GM23338 (cell line): ENCODE measurements around the gene EPAS1. TPM values are rescaled to one million over a fixed set of nuclear protein-coding genes. Genes with fewer than 3 reads are reported as not detected.

ENCODE experiments used
- ATAC-seq: fragments of 200-7000 bp; cut with Tn5 transposase; 3 replicates; pipeline ENCODE4 v1.9.1; 2020
- DNase-seq: peaks from one replicate; pipeline ENCODE4 v3.0.0-alpha.2; 2015; ENCODE audit warnings: low spot score
- H2AFZ ChIP-seq: fragments of 200-600 bp; sonication (generic); 2 replicates; pipeline ENCODE4 v1.8.0; 2016; ENCODE audit warnings: antibody characterized with exemption, mild to moderate bottlenecking, moderate library complexity
- H3F3A ChIP-seq: fragments of 200-600 bp; sonication (generic); replicated peaks from 2 replicates; pipeline ENCODE4 v1.8.0; 2017; ENCODE audit warnings: antibody characterized with exemption, mixed run types, low read depth
- H3K27ac ChIP-seq: fragments of 200-600 bp; sonication (generic); 2 replicates; pipeline ENCODE4 v1.6.1; 2016; ENCODE audit warnings: low read depth
- H3K27me3 ChIP-seq: fragments of 200-600 bp; sonication (generic); 2 replicates; pipeline ENCODE4 v1.8.0; 2016; ENCODE audit warnings: mild to moderate bottlenecking, mixed run types, moderate library complexity; ENCODE audit not compliant: insufficient read depth
- H3K36me3 ChIP-seq: fragments of 200-600 bp; sonication (generic); 2 replicates; pipeline ENCODE4 v1.8.0; 2016; ENCODE audit warnings: mild to moderate bottlenecking; ENCODE audit not compliant: insufficient read depth
- H3K4me1 ChIP-seq: fragments of 200-600 bp; sonication (generic); 2 replicates; pipeline ENCODE4 v1.8.0; 2016; ENCODE audit warnings: mild to moderate bottlenecking, moderate library complexity; ENCODE audit not compliant: insufficient read depth
- H3K4me2 ChIP-seq: fragments of 200-600 bp; sonication (generic); 2 replicates; pipeline ENCODE4 v1.7.1; 2017; ENCODE audit warnings: mixed run types
- H3K4me3 ChIP-seq: fragments of 200-600 bp; sonication (generic); 2 replicates; pipeline ENCODE4 v1.6.1; 2016; ENCODE audit warnings: mixed run types
- H3K79me2 ChIP-seq: fragments of 200-600 bp; sonication (generic); replicated peaks from 2 replicates; pipeline ENCODE4 v1.8.0; 2017; ENCODE audit warnings: mild to moderate bottlenecking; ENCODE audit not compliant: insufficient read depth
- H3K9me2 ChIP-seq: fragments of 200-600 bp; sonication (generic); 2 replicates; pipeline ENCODE4 v1.8.0; 2017; ENCODE audit not compliant: insufficient read depth
- H4K20me1 ChIP-seq: fragments of 200-600 bp; sonication (generic); replicated peaks from 2 replicates; pipeline ENCODE4 v1.8.0; 2017; ENCODE audit warnings: mild to moderate bottlenecking; ENCODE audit not compliant: insufficient read depth
- H3K27ac Mint-ChIP-seq: 2 replicates; pipeline ENCODE4 v1.8.0; 2020; ENCODE audit warnings: inconsistent platforms, mild to moderate bottlenecking, moderate library complexity, mixed read lengths
- H3K27me3 Mint-ChIP-seq: 3 replicates; pipeline ENCODE4 v1.8.0; 2022; ENCODE audit warnings: low read depth, mild to moderate bottlenecking, moderate library complexity, mixed read lengths, inconsistent platforms; ENCODE audit not compliant: insufficient read depth, poor library complexity
- H3K36me3 Mint-ChIP-seq: 3 replicates; pipeline ENCODE4 v1.8.0; 2021; ENCODE audit warnings: low read depth, mild to moderate bottlenecking, inconsistent platforms, moderate library complexity, mixed read lengths
- H3K4me1 Mint-ChIP-seq: 3 replicates; pipeline ENCODE4 v1.8.0; 2020; ENCODE audit warnings: mild to moderate bottlenecking, inconsistent platforms, mixed read lengths
- H3K4me3 Mint-ChIP-seq: 3 replicates; pipeline ENCODE4 v1.8.0; 2021; ENCODE audit warnings: moderate library complexity, mild to moderate bottlenecking, inconsistent platforms, mixed read lengths
- H3K9me3 Mint-ChIP-seq: 3 replicates; pipeline ENCODE4 v1.8.0; 2020; ENCODE audit warnings: moderate library complexity, mild to moderate bottlenecking, inconsistent platforms, mixed read lengths
- CREB1 ChIP-seq: fragments of 250-450 bp; sonication (Bioruptor Pico); IDR thresholded peaks from 2 replicates; pipeline ENCODE4 v1.5.0; 2020; ENCODE audit warnings: low read depth, mild to moderate bottlenecking, moderate library complexity
- CTCF ChIP-seq, 2 experiments: fragments of 200-600 bp in 1 of 2; sonication (generic) in 1 of 2; conservative IDR thresholded peaks; 2 replicates each; pipeline versions ENCODE4 v1.5.1 to v1.6.1; 2016 to 2017; ENCODE audit warnings: antibody characterized with exemption in 2 of 2, low read depth in 2 of 2, mild to moderate bottlenecking in 2 of 2, moderate library complexity in 1 of 2
- ETS1 ChIP-seq: IDR thresholded peaks from 2 replicates; pipeline ENCODE4 v1.6.1; 2016; ENCODE audit warnings: antibody characterized with exemption
- EZH2 ChIP-seq: fragments of 200-600 bp; sonication (generic); IDR thresholded peaks from one replicate; pipeline ENCODE4 v1.8.0; 2017; ENCODE audit warnings: antibody characterized with exemption, mild to moderate bottlenecking, low read depth; ENCODE audit not compliant: unreplicated experiment
- JUNB ChIP-seq: IDR thresholded peaks from one replicate; pipeline ENCODE4 v1.6.1; 2016; ENCODE audit warnings: antibody characterized with exemption; ENCODE audit not compliant: unreplicated experiment
- NANOG ChIP-seq: IDR thresholded peaks from 2 replicates; pipeline ENCODE4 v1.6.1; 2016; ENCODE audit warnings: antibody characterized with exemption, borderline replicate concordance
- POLR2AphosphoS5 ChIP-seq: IDR thresholded peaks from 2 replicates; pipeline ENCODE4 v1.6.1; 2016; ENCODE audit warnings: antibody characterized with exemption, low read depth
- REST ChIP-seq: IDR thresholded peaks from one replicate; pipeline ENCODE4 v1.6.1; 2018; ENCODE audit warnings: antibody characterized with exemption; ENCODE audit not compliant: unreplicated experiment
- polyA plus RNA-seq: library from polyadenylated mRNA; unstranded; fragments of >200 nt; fragmentation: Nextera tagmentation; extraction: Ambion mirVana; gene quantifications from 2 replicates; pipeline ENCODE4 v1.2.1, GENCODE V29; 2016
- total RNA-seq: library from RNA; depleted of rRNA; stranded (reverse); fragments of >200 nt; shearing (Covaris generic); gene quantifications from 2 replicates; pipeline ENCODE4 v1.2.3, GENCODE V29; 2014
- TF ChIP-seq, protein P1 (sequence below): fragments of 250-450 bp; sonication (Bioruptor Pico); IDR thresholded peaks from 2 replicates; pipeline ENCODE4 v1.5.0; 2020; ENCODE audit warnings: mild to moderate bottlenecking, moderate library complexity

EPAS1 gene
- total and polyA plus RNA-seq, 2 experiments from 2014 or later = 0.68 to 5.4 TPM

- no peaks in the 10 kb centered on the region for H3K36me3 ChIP-seq
- H3K4me3 Mint-ChIP-seq = no peak overlapping the region
- no peaks in the 10 kb centered on the region for H3K9me3 Mint-ChIP-seq
- DNase-seq = no peak
- 0 out of 2 replicates have a peak, but pooled peaks cover 6% of the 10 kb centered on the region for H3K9me2 ChIP-seq
- no peak overlapping the region for H3K27ac Mint-ChIP-seq
- no peak overlapping the region for H3K4me3 ChIP-seq
- no peak for ATAC-seq
- H3K4me1 Mint-ChIP-seq = no peaks in the 10 kb centered on the region; the same call in 2 of the 3 replicates
- H3K36me3 Mint-ChIP-seq = no peaks in the 10 kb centered on the region
- no peaks in the 10 kb centered on the region for H3K4me1 ChIP-seq
- TF ChIP-seq CTCF (conservative IDR thresholded peaks at IDR 0.05; ENCODE audit: low read depth in 2 of 2) = no peak
- H3K27ac ChIP-seq = no peak overlapping the region
- no peak overlapping the region for H3K4me2 ChIP-seq
- H3K27me3 Mint-ChIP-seq = peaks cover 6% of the 10 kb centered on the region
- H2AFZ ChIP-seq = no peak overlapping the region
- no peaks in the 10 kb centered on the region for H3K79me2 ChIP-seq
- no peaks in the 10 kb centered on the region for H3F3A ChIP-seq
- no peaks in the 10 kb centered on the region for H4K20me1 ChIP-seq
- H3K27me3 ChIP-seq = no peaks in the 10 kb centered on the region
These were observed 90.8 kb downstream of the EPAS1 start for GRCh38 chr2:46387886-46388515.

DNA sequence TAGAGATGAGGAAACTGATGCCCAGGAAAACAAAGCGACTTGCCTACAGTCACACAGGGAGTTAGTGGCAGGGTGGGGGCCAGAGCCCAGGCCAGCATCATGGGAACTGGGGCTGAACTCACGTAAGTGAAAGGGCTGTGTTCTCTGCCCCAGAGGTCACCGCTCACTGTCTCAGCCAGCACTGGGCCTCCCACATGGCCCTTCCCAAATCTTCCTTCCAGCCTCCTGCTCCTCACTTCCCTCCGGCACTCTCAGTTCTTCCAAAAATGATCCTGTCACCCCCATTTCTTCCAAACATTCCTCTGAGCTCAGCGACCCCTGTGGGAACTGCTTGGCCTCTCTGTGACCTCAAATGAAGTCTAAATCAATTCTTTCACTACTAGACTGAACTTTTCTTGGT, 91.7 kb downstream of the EPAS1 start:
- Histone ChIP-seq H3F3A (no peaks in the 10 kb centered on the region), H3K9me2 (0 out of 2 replicates have a peak, but pooled peaks cover 6% of the 10 kb centered on the region), H3K4me1 (no peaks in the 10 kb centered on the region), H3K36me3 (no peaks in the 10 kb centered on the region), H4K20me1 (no peaks in the 10 kb centered on the region), H3K27ac (no peak overlapping the region), H3K4me2 (no peak overlapping the region), H2AFZ (no peak overlapping the region), H3K27me3 (no peaks in the 10 kb centered on the region), H3K4me3 (no peak overlapping the region), H3K79me2 (no peaks in the 10 kb centered on the region)
- Mint-ChIP-seq H3K4me3 (no peak overlapping the region), H3K27me3 (peaks cover 3% of the 10 kb centered on the region), H3K4me1 (no peaks in the 10 kb centered on the region; the same call in 2 of the 3 replicates), H3K9me3 (no peaks in the 10 kb centered on the region), H3K27ac (no peak overlapping the region), H3K36me3 (no peaks in the 10 kb centered on the region)
- DNase-seq (no peak), ATAC-seq (no peak)
- TF ChIP-seq JUNB (no peak), EZH2 (no peak), POLR2AphosphoS5 (no peak), CREB1 (CRISPR knock-in tag) (no peak), ETS1 (no peak), NANOG (no peak), REST (no peak)
- TF ChIP-seq, protein P1, sequence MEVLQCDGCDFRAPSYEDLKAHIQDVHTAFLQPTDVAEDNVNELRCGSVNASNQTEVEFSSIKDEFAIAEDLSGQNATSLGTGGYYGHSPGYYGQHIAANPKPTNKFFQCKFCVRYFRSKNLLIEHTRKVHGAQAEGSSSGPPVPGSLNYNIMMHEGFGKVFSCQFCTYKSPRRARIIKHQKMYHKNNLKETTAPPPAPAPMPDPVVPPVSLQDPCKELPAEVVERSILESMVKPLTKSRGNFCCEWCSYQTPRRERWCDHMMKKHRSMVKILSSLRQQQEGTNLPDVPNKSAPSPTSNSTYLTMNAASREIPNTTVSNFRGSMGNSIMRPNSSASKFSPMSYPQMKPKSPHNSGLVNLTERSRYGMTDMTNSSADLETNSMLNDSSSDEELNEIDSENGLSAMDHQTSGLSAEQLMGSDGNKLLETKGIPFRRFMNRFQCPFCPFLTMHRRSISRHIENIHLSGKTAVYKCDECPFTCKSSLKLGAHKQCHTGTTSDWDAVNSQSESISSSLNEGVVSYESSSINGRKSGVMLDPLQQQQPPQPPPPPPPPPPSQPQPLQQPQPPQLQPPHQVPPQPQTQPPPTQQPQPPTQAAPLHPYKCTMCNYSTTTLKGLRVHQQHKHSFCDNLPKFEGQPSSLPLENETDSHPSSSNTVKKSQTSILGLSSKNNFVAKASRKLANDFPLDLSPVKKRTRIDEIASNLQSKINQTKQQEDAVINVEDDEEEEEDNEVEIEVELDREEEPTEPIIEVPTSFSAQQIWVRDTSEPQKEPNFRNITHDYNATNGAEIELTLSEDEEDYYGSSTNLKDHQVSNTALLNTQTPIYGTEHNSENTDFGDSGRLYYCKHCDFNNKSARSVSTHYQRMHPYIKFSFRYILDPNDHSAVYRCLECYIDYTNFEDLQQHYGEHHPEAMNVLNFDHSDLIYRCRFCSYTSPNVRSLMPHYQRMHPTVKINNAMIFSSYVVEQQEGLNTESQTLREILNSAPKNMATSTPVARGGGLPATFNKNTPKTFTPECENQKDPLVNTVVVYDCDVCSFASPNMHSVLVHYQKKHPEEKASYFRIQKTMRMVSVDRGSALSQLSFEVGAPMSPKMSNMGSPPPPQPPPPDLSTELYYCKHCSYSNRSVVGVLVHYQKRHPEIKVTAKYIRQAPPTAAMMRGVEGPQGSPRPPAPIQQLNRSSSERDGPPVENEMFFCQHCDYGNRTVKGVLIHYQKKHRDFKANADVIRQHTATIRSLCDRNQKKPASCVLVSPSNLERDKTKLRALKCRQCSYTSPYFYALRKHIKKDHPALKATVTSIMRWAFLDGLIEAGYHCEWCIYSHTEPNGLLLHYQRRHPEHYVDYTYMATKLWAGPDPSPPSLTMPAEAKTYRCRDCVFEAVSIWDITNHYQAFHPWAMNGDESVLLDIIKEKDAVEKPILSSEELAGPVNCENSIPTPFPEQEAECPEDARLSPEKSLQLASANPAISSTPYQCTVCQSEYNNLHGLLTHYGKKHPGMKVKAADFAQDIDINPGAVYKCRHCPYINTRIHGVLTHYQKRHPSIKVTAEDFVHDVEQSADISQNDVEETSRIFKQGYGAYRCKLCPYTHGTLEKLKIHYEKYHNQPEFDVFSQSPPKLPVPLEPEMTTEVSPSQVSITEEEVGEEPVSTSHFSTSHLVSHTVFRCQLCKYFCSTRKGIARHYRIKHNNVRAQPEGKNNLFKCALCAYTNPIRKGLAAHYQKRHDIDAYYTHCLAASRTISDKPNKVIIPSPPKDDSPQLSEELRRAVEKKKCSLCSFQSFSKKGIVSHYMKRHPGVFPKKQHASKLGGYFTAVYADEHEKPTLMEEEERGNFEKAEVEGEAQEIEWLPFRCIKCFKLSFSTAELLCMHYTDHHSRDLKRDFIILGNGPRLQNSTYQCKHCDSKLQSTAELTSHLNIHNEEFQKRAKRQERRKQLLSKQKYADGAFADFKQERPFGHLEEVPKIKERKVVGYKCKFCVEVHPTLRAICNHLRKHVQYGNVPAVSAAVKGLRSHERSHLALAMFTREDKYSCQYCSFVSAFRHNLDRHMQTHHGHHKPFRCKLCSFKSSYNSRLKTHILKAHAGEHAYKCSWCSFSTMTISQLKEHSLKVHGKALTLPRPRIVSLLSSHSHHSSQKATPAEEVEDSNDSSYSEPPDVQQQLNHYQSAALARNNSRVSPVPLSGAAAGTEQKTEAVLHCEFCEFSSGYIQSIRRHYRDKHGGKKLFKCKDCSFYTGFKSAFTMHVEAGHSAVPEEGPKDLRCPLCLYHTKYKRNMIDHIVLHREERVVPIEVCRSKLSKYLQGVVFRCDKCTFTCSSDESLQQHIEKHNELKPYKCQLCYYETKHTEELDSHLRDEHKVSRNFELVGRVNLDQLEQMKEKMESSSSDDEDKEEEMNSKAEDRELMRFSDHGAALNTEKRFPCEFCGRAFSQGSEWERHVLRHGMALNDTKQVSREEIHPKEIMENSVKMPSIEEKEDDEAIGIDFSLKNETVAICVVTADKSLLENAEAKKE (CRISPR knock-in tag) = no peak
